NCI-H146 (cell line): ENCODE results near the gene GFOD1.
A peak's percentile ranks its signal among the peaks of the same experiment; 100 is the strongest.

Experiments used
- DNase-seq: peaks from one replicate; lab custom pipeline; 2025; lab: John Stamatoyannopoulos, UW

The GFOD1 gene

GRCh38 chr6:13487122-13488014 lies at the start of gene GFOD1:
GFOD1 (minus strand) TSS chr6:13487600; CDS start chr6:13486890, 710 bp downstream.
- DNase-seq = peak; percentile 96

- no peak for DNase-seq
These were observed 49.6 kb upstream of the GFOD1 start for GRCh38 chr6:13536796-13537526.

- DNase-seq = no peak
These were observed 47.9 kb upstream of the GFOD1 start for GRCh38 chr6:13535306-13535705.

GRCh38 chr6:13534536-13534935 lies 47.1 kb upstream of the GFOD1 start:
- DNase-seq = no peak

GRCh38 chr6:13531956-13532355 lies 44.6 kb upstream of the GFOD1 start:
- no peak for DNase-seq

GRCh38 chr6:13528777-13529343 lies 41.5 kb upstream of the GFOD1 start:
- DNase-seq = no peak

- no peak for DNase-seq
These were observed 40.8 kb upstream of the GFOD1 start for GRCh38 chr6:13528232-13528631.

- DNase-seq = no peak
These were observed 40.3 kb upstream of the GFOD1 start for GRCh38 chr6:13527671-13528056.

- peak; percentile 78 for DNase-seq
These were observed 39.6 kb upstream of the GFOD1 start for GRCh38 chr6:13526727-13527670.

- DNase-seq = no peak
These were observed 38.9 kb upstream of the GFOD1 start for GRCh38 chr6:13526357-13526726.

- no peak for DNase-seq
These were observed 37.6 kb upstream of the GFOD1 start for GRCh38 chr6:13524801-13525508.

GRCh38 chr6:13523826-13524622 lies 36.6 kb upstream of the GFOD1 start:
- no peak for DNase-seq

GRCh38 chr6:13522656-13523055 lies 35.3 kb upstream of the GFOD1 start:
- no peak for DNase-seq

GRCh38 chr6:13519839-13520238 lies 32.4 kb upstream of the GFOD1 start:
- no peak for DNase-seq

GRCh38 chr6:13517116-13517515 lies 29.7 kb upstream of the GFOD1 start:
- DNase-seq = no peak

- no peak for DNase-seq
These were observed 28.5 kb upstream of the GFOD1 start for GRCh38 chr6:13515912-13516311.

- DNase-seq = no peak
These were observed 26.5 kb upstream of the GFOD1 start for GRCh38 chr6:13513626-13514502.

- no peak for DNase-seq
These were observed 25.5 kb upstream of the GFOD1 start for GRCh38 chr6:13512900-13513299.
